ENCODE measurements around the gene CSGALNACT2.

GRCh38 chr10:43170491-43170890 lies 32.2 kb downstream of the CSGALNACT2 start:
- no peak for TF ChIP-seq CTCF (IDR thresholded peaks at IDR 0.05; ENCODE audit: low read depth, low read length, missing input control)
- no peak for TF ChIP-seq REST (IDR thresholded peaks at IDR 0.05)
- no peak for TF ChIP-seq MAX (IDR thresholded peaks at IDR 0.05)
- TF ChIP-seq YY1 (IDR thresholded peaks at IDR 0.05), result no peak
- TF ChIP-seq EGR1 (IDR thresholded peaks at IDR 0.05; ENCODE audit: low read depth in 2 of 2), result no peak
- no peak for TF ChIP-seq GABPA (IDR thresholded peaks at IDR 0.05 in 1 of 2, conservative IDR thresholded peaks at IDR 0.05 in 1 of 2)
- peak; percentile 28 to 37 for TF ChIP-seq RAD21 (IDR thresholded peaks at IDR 0.05)
- TF ChIP-seq ZBTB33 (IDR thresholded peaks at IDR 0.05), result no peak
